ENCODE data around the gene MEGF11.
"Not testable (repeated sequence)": the region's sequence is repeated elsewhere in the genome, so short reads cannot be mapped to it uniquely, and the experiment has no call there.

The MEGF11 gene

DNA sequence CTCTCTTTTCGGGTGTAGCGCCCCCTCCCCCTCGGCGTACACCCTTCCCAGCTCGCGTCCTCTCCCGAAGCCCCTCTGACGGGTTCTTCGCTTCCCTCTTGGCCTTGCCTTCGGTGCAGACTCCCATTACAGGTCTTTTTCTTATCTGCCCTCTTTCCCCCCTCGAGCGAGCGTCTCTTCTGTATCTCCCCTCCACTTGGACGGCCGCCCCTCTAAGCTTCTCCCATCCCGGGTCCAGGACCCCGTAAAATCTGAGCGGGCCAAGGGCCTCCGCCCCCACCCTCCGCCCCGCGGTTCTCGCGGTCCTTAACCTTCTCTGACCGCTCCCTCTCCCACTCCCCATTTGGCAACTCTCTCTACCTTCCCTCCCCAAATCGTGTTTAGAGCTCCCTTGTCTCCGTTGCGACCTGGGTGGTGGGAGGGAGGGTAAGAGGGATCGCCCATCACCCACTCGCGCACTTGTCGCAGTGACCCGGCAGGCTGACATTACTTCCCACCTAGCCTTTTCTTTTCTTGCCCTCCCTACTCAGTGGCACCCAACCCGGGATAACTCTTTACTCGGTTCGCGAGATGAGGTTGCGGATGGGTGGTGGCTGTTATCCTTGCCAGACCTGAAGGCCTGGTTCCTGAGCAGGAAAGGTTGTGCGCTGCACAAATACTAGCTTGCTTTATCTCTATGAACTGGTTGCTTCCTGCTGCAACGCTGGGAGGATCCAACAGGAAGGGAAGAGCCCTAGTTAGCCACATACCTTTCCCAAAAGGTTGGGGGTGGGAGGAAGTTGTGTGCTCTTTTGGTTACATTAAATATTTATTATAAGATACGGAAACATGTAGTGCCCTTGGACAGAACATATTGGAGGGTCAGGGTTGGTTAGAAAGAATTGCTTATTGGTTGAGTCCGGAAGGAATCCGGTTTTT is 383.3 kb downstream of the MEGF11 start:
- DNase-seq = peak; percentile 51

DNA sequence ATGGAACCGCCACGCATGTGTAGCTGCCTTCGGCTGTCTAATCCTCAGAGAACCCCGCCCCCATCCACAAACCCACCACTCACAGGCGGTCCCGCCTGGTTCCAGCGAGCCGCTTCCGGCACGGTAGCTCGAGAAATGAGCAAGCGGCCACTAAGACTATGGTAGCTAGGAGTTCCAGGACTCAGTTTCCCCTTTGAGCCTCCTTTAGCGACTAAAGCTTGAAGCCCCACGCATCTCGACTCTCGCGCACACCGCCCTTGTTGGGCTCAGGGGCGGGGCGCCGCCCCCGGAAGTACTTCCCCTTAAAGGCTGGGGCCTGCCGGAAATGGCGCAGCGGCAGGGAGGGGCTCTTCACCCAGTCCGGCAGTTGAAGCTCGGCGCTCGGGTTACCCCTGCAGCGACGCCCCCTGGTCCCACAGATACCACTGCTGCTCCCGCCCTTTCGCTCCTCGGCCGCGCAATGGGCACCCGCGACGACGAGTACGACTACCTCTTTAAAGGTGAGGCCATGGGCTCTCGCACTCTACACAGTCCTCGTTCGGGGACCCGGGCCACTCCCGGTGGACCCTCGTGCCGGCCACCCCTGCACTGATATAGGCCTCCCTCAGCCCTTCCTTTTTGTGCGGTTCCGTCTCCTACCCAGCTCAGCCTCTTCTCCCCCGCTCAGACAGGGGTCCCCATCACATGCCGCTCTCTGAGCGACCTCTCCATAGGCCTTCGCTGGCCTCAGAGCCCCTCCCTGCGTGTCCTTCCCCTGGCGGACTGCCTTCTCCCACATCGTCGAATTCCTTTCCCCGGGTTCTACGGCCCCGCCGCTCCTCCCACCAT is 384.2 kb downstream of the MEGF11 start, which contains the start of gene RAB11A:
Gene RAB11A (plus strand): TSS at position 366 of the 828 bp plus-strand sequence. CDS start 95 bp downstream, at position 461.
- peak; percentile 98 for DNase-seq

DNA sequence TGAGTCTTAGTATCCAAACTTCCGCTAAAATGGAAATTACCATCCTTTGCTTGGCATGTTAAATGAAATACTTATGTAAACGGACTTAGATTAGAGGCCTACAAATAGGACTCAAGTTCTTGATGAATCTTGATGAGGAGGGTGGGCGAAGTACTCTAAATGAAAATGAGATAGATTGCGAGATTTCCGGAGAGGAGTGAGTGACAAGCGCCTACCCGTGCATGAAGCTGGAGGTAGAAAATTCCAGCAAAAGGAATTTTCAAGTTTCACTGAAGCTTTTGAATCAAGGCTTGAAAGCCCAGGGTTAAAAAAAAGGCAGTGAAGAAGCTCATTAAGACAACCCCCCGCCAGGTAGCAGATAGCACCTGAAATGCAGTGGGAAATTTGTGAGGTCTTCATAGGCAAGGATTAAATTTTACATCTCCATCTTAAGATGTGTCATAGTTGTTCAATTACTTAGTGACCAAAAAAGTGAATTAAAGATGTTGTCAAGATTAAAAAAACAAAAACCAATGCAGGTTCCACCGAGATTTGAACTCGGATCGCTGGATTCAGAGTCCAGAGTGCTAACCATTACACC is 384.9 kb downstream of the MEGF11 start:
- no peak for DNase-seq

DNA sequence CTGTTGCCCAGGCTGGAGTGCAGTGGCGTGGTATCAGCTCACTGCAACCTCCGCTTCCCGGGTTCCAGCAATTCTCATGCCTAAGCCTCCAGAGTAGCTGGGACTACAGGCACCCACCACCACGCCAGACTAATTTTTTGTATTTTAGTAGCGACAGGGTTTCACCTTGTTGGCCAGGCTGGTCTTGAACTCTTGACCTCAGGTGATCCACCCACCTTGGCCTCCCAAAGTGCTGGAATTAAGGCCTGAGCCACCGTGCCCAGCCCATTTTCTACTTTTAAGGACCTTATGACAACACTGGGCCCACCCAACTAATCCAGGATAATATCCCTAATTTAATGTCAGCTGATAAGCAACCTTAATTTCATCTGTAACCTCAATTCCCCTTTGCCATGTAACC is 385.6 kb downstream of the MEGF11 start:
- DNase-seq = not testable (repeated sequence)

DNA sequence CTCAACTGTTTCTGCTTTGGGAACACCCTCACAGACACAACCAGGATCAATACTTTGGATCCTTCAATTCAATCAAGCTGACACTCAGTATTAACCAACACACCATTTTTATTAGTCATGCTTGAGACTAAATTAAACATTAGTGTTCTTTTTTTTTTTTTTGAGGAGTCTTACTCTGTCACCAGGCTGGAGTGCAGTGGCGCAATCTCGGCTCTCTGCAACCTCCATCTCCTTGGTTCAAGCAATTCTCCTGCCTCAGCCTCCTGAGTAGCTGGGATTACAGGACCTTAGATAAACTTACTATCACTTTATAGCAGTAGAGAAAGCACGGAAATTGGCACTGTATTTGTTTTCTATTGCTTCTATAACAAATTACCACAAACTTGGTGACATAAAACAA is 386.3 kb downstream of the MEGF11 start:
- no peak for DNase-seq

DNA sequence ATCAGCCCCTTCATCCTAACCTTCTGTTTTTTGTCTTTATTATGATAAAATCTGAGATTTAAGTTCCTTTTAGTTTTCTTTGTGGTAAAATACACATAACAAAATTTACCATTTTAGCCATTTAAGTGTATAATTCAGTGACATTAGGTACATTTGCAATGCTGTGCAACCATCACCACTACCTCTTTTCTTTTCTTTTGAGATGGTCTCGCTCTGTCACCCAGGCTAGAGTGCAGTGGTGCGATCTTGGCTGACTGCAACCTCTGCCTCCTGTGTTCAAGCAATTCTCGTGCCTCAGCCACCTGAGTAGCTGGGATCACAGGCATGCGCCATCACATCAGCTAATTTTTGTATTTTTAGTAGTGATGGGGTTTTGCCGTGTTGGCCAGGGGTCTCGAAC is 390.4 kb downstream of the MEGF11 start:
- no peak for DNase-seq

DNA sequence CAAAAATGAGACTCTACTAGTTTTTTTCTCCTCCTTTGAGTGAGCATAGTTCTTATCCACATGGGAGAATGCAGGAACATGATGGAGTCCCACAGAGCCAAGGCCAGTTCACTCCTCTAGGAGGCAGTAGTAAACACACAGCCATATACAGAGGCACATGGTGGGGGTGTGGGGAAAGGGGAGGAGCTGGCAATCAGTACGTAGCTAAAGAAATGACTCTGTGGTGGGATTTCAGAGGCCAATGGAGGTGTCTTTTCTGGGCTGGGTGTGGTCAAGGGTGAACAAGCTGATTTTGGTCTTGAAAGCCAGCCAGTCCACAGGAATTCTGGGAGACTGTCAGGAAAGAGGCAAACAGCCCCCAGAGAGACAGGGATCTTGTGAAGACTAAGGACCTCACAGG is 390.9 kb downstream of the MEGF11 start:
- peak; percentile 37 for DNase-seq

DNA sequence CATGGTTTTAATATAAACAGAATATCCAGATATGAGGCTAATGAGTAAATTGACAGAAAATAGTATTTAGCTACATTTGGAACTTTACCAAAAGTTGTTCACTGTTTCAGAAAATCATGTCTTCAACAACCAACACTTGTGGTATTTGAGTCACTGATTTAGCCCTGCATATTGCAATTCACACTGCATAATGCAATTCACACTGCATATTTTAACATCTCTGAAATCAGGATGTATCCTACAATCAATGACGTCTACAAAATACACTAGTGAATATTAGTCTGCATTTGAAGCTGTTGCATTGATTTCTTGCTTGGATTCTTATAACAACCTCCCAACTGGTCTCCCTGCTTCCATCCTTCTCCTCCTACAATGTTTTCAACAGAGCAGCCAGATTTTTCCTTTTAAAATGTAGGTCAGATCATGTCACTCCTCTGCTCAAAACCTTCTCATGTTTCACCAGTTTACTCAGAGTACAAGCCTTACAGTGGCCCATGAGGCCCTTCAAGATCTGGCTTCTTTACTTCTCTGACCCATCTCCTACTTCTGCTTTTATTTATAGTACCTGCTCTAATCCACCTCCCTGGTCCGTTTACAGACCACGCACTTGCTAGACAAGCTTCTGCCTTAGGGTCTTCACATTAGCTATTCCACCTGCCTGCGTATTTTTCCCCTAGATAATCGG is 395.7 kb downstream of the MEGF11 start:
- DNase-seq = no peak

DNA sequence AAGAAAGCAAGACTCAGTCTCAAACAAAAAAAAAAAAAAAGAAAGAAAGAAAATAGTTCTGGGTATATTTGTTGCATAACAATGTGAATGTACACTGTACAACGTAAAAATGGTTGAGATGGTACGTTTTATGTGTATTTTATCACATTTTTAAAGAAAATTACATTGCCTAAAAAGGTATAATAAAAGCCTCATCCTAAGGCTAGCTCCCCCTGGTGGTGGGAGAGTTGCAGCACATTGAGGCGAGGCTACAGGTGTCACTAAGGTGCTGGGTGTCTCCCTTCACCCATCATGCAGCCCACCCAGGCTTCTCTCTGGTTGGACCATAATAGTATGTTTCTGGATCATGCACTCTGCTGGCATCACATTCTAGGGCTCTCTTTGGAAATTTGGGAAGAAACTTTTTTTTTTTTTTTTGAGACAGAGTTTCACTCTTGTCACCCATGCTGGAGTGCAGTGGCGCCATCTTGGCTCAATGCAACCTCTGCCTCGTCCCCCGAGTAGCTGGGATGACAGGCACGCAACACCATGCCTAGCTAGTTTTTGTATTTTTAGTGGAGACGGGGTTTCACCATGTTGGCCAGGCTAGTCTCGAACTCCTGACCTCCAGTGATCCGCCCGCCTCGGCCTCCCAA is 396.6 kb downstream of the MEGF11 start:
- no peak for DNase-seq

DNA sequence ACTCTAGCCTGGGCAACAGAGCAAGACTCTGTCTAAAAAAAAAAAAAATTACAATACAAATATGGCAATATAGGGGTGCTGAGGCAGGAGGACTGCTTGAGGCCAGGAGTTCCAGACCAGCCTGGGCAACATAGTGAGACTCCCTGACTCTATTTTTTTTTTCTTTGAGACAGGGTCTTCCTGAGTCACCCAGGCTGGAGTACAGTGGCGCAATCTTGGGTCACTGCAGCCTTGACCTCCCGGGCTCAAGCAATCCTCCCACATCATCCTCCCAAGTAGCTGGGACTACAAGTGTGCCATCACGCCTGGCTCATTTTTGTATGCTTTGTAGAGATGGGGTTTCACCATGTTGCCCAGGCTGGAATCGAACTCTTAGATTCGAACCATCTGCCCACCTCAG is 401.6 kb downstream of the MEGF11 start:
- DNase-seq = no peak

DNA sequence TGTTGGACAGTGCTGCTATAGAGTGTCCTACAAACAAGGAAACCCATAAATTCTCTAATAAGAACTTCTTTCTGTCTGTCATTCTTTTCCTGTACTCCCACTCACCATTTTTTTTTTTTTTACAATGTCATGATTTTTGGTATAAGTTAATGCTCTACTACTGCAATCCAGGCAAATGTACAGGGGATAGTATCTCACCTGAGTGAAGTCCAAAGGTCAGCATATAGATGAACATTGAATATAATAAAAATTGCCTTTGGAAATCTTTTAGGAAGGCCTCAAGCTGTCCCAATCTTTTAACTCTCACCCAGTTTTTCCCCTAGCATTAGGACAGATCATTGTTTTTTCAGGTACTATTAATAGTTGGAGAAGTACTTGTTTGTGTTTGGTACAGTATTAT is 405.6 kb downstream of the MEGF11 start:
- no peak for DNase-seq

DNA sequence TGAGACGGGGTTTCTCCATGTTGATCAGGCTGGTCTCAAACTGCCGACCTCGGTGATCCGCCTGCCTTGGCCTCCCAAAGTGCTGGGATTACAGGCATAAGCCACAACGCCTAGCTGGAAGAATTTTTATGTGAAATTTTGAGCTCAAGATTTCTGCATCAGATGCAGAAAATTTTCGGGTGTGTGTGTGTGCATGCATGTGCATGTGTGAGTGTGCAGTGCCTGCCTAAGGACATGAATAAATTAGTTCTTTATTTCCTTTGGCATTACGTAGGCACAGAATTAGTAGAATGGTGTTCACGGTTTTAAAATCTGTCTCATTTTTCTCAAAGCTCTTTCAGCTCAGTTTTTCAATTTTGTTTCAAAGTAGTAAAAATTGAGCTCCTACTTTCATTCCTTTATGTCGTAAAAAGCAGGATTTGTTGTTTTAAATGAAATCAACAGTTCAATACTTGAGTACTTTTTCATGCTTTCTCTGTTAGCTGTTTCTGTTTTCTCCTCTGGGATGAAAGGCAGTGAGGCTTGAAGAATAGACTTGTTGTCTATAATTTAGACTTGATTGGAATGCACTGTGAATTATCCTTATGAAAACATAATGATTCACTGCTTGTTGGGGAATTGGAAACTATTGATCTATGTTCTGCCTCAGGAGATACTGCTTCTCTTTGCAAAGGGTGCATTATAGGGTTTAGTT is 407.6 kb downstream of the MEGF11 start:
- DNase-seq = no peak
